Ascending aorta (tissue), 2 donors: ENCODE measurements around the gene MIEN1. TPM values are rescaled to one million over a fixed set of nuclear protein-coding genes. Genes with fewer than 3 reads are reported as not detected.

ENCODE experiments used
- DNase-seq, 2 donors: peaks; one replicate each; pipeline ENCODE4 v3.0.0-alpha.2; 2019; ENCODE audit warnings: low spot score in 2 of 2
- H3K27ac ChIP-seq, 2 donors: fragments of 200-600 bp; sonication (generic); one replicate each; pipeline ENCODE4 v1.5.1; 2016 to 2017; ENCODE audit warnings: mild to moderate bottlenecking in 1 of 2
- H3K27me3 ChIP-seq: fragments of 200-600 bp; sonication (generic); one replicate; pipeline ENCODE4 v1.5.1; 2017
- H3K36me3 ChIP-seq, 2 donors: fragments of 200-600 bp; sonication (generic); one replicate each; pipeline ENCODE4 v1.5.1; 2016
- H3K4me1 ChIP-seq, 2 donors: fragments of 200-600 bp; sonication (generic); one replicate each; pipeline ENCODE4 v1.5.1; 2016 to 2017; ENCODE audit warnings: mild to moderate bottlenecking in 1 of 2
- H3K4me3 ChIP-seq, 2 donors: fragments of 200-600 bp; sonication (generic); one replicate each; pipeline ENCODE4 v1.5.1; 2016 to 2017; ENCODE audit warnings: mild to moderate bottlenecking in 1 of 2
- H3K9me3 ChIP-seq, 2 donors: fragments of 200-600 bp; sonication (generic); one replicate each; pipeline ENCODE4 v1.5.1; 2016
- CTCF ChIP-seq, 3 experiments: fragments of 200-600 bp in 2 of 3; fragments of 450-650 bp in 1 of 3; sonication (generic) in 2 of 3; IDR thresholded peaks; one replicate each; pipeline ENCODE4 v1.5.1; 2016 to 2019; ENCODE audit warnings: antibody characterized with exemption in 3 of 3, mild to moderate bottlenecking in 1 of 3, moderate library complexity in 1 of 3
- intact Hi-C: fragments of 100-400 bp; cut with DNase I; formaldehyde crosslinking; loops from one replicate; pipeline ENCODE4 v1.15.1; 2023
- total RNA-seq: library from RNA; depleted of rRNA; stranded (reverse); fragments of >200 nt; gene quantifications from one replicate; pipeline ENCODE4 v1.1.0, GENCODE V29; 2016

The MIEN1 gene
- total RNA-seq, 1 donor from 2014 or later = 64.2 TPM

- Histone ChIP-seq H3K4me1 (peaks cover 7 to 43% of the 10 kb centered on the region in 2 donors), H3K27ac (peak overlapping the region; percentile 55 to 88), H3K9me3 (no peaks in the 10 kb centered on the region), H3K4me3 (no peak overlapping the region), H3K27me3 (no peaks in the 10 kb centered on the region), H3K36me3 (peaks cover 14% of the 10 kb centered on the region in 2 donors)
- intact Hi-C loops = no loop called here
- DNase-seq = no peak
- no peak for TF ChIP-seq CTCF (IDR thresholded peaks at IDR 0.05)
These were observed 27.1 kb downstream of the MIEN1 start for GRCh38 chr17:39702901-39703893.

GRCh38 chr17:39701784-39702422, 28.4 kb downstream of the MIEN1 start:
- H3K4me1 ChIP-seq = peaks cover 7 to 42% of the 10 kb centered on the region in 2 donors
- intact Hi-C loops = no loop called here
- no peaks in the 10 kb centered on the region for H3K9me3 ChIP-seq
- H3K36me3 ChIP-seq = peaks cover under 1% of the 10 kb centered on the region in 2 donors
- no peak for TF ChIP-seq CTCF (IDR thresholded peaks at IDR 0.05)
- no peak for DNase-seq
- no peaks in the 10 kb centered on the region for H3K27me3 ChIP-seq
- peak overlapping the region; percentile 87 to 91 for H3K27ac ChIP-seq
- peak overlapping the region in 1 of 2 donors; percentile 84 for H3K4me3 ChIP-seq

GRCh38 chr17:39701012-39701783, 29.1 kb downstream of the MIEN1 start:
- no peak for TF ChIP-seq CTCF (IDR thresholded peaks at IDR 0.05)
- Histone ChIP-seq H3K36me3 (no peaks in the 10 kb centered on the region), H3K4me1 (peaks cover 7 to 35% of the 10 kb centered on the region in 2 donors), H3K27ac (peak overlapping the region; percentile 87 to 91), H3K4me3 (peak overlapping the region; percentile 84), H3K9me3 (no peaks in the 10 kb centered on the region), H3K27me3 (no peaks in the 10 kb centered on the region)
- intact Hi-C loops = no loop called here
- DNase-seq = no peak

GRCh38 chr17:39700148-39700987, 30.0 kb downstream of the MIEN1 start:
- DNase-seq = no peak
- no peaks in the 10 kb centered on the region for H3K36me3 ChIP-seq
- peaks cover 0 to 26% of the 10 kb centered on the region in 2 donors for H3K4me1 ChIP-seq
- no peaks in the 10 kb centered on the region for H3K9me3 ChIP-seq
- intact Hi-C loops = loop anchor here (1.0 kb wide), 1 partner anchor 12 kb away; the partner anchor contains the start of gene PGAP3
- H3K27ac ChIP-seq = peak overlapping the region; percentile 87 to 91
- H3K27me3 ChIP-seq = no peaks in the 10 kb centered on the region
- no peak for TF ChIP-seq CTCF (IDR thresholded peaks at IDR 0.05)
- peak overlapping the region; percentile 84 for H3K4me3 ChIP-seq
